Common myeloid progenitor, CD34-positive (primary cell): ENCODE results near the gene CUX1.

Experiments
- CTCF ChIA-PET: fragments of 350-600 bp; sonication (Branson Sonifier 250); formaldehyde crosslinking; loops from one replicate; lab custom pipeline; 2021; ENCODE audit warnings: antibody characterized with exemption; lab: Charles Lee
- POLR2A ChIA-PET: fragments of 350-600 bp; sonication (Branson Sonifier 250); formaldehyde crosslinking; loops from one replicate; lab custom pipeline; 2021; ENCODE audit warnings: antibody characterized with exemption; lab: Charles Lee
- DNase-seq, 3 donors: peaks; one replicate each; pipeline versions ENCODE4 v3.0.0 to v3.0.0-alpha.2; 2013
- H3K27ac ChIP-seq, 2 experiments: 1 replicate in 1 of 2; 2 replicates in 1 of 2; pipeline ENCODE4 v1.7.0; 2013; ENCODE audit warnings: inconsistent platforms in 2 of 2, low read length in 2 of 2, mild to moderate bottlenecking in 2 of 2, low read depth in 1 of 2, moderate library complexity in 1 of 2; ENCODE audit not compliant: severe bottlenecking in 2 of 2, insufficient read depth in 1 of 2, poor library complexity in 1 of 2
- H3K27me3 ChIP-seq, 5 experiments: replicated peaks in 2 of 5; 1 replicate in 3 of 5; 2 replicates in 2 of 5; pipeline versions ENCODE4 v1.6.1 to v1.7.0; 2013; ENCODE audit warnings: low read length in 4 of 5, mild to moderate bottlenecking in 2 of 5, moderate library complexity in 2 of 5, inconsistent platforms in 1 of 5; ENCODE audit not compliant: insufficient read depth in 5 of 5, control insufficient read depth in 4 of 5
- H3K36me3 ChIP-seq, 4 experiments: 1 replicate in 2 of 4; 2 replicates in 2 of 4; pipeline versions ENCODE4 v1.6.1 to v1.7.0; 2013; ENCODE audit warnings: low read length in 3 of 4, control low read depth in 1 of 4, mild to moderate bottlenecking in 1 of 4; ENCODE audit not compliant: control insufficient read depth in 4 of 4, insufficient read depth in 4 of 4
- H3K4me1 ChIP-seq, 4 experiments: 1 replicate in 3 of 4; 2 replicates in 1 of 4; pipeline versions ENCODE4 v1.6.1 to v1.7.1; 2013; ENCODE audit warnings: low read length in 3 of 4, mild to moderate bottlenecking in 3 of 4, control low read depth in 1 of 4, inconsistent platforms in 1 of 4, moderate library complexity in 1 of 4; ENCODE audit not compliant: control insufficient read depth in 4 of 4, insufficient read depth in 4 of 4; ENCODE audit errors: control extremely low read depth in 1 of 4
- H3K4me3 ChIP-seq, 7 experiments: 1 replicate in 4 of 7; 2 replicates in 3 of 7; pipeline versions ENCODE4 v1.5.1 to v1.7.0; 2013; ENCODE audit warnings: mild to moderate bottlenecking in 7 of 7, low read length in 6 of 7, moderate library complexity in 6 of 7, inconsistent platforms in 2 of 7, low read depth in 2 of 7, control low read depth in 1 of 7; ENCODE audit not compliant: insufficient read depth in 4 of 7, control insufficient read depth in 1 of 7; ENCODE audit errors: extremely low read depth in 1 of 7
- H3K9me3 ChIP-seq, 5 experiments: 1 replicate in 4 of 5; 2 replicates in 1 of 5; pipeline versions ENCODE4 v1.6.1 to v1.7.1; 2013; ENCODE audit warnings: low read length in 4 of 5, mild to moderate bottlenecking in 2 of 5, inconsistent platforms in 1 of 5, low read depth in 1 of 5, moderate library complexity in 1 of 5; ENCODE audit not compliant: control insufficient read depth in 4 of 5, insufficient read depth in 2 of 5; ENCODE audit errors: control extremely low read depth in 1 of 5
- WGBS: methylation state at CpG from one replicate; pipeline ENCODE4 v1.1.5; 2013; ENCODE audit not compliant: insufficient coverage; 5-methylcytosine and 5-hydroxymethylcytosine counted together

CUX1 gene

GRCh38 chr7:101952355-101953247, 135.2 kb downstream of the CUX1 start:
- ChIA-PET CTCF (interaction anchor here (1.0 kb wide), 1 partner anchor 24 kb away, joined by 3 read pairs; no protein-coding TSS in a partner anchor), POLR2A (no interaction called here)

DNA sequence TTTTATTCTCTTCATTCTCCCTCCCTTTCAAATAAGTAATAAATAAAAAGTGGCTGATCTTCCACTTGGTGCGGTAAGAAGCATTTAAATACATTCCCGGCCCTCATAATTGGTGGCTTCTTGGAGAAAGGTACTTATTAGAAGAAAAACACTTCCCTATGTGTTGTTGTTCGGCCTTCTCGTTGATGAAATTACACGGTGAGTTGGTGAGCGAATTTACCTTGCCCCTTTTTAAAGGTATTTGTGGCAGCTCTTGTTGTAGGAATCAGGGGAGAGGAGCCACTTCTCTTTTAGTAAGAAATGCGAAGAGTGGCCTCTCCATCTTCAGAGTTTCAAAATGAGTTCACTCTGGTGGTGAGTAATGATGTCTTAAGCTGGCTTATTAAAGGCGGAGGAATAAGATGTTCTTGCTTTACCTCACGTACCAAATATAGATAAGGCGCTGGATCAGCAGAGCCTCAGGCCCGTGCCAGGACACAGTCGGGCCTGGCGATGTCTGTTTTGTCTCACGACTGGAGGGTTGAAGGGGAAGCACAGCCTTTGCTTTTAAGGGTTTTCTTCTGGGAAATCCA, 135.9 kb downstream of the CUX1 start:
- DNase-seq: peak in 2 of 3 donors; percentile 33 to 43
- Histone ChIP-seq H3K4me3 (peak overlapping the region in 2 of 7 experiments; percentile 27 to 34), H3K36me3 (peaks cover 0 to 6% (median 0%) of the 10 kb centered on the region in 4 experiments), H3K27me3 (no peaks in the 10 kb centered on the region), H3K9me3 (no peaks in the 10 kb centered on the region), H3K27ac (peak overlapping the region in 1 of 2 experiments; percentile 39), H3K4me1 (peaks cover 0 to 44% (median 35%) of the 10 kb centered on the region in 4 experiments)
- ChIA-PET POLR2A (no interaction called here), CTCF (interaction anchor here (1.0 kb wide), 1 partner anchor 23 kb away, joined by 3 read pairs; no protein-coding TSS in a partner anchor)
- 61% methylated on average over 12 of the region's 14 CpGs for WGBS

More at GRCh38 chr7:101952355-101953247, 135.2 kb downstream of the CUX1 start:
- 80% methylated on average over 26 of the region's 29 CpGs for WGBS
- DNase-seq: peak; percentile 58 to 73 (median 67)
- Histone ChIP-seq H3K4me1 (peaks cover 2 to 46% (median 36%) of the 10 kb centered on the region in 4 experiments), H3K36me3 (peaks cover 0 to 6% (median 0%) of the 10 kb centered on the region in 4 experiments), H3K9me3 (no peaks in the 10 kb centered on the region), H3K4me3 (peak overlapping the region in 2 of 7 experiments; percentile 19 to 34), H3K27ac (peak overlapping the region in 1 of 2 experiments; percentile 39), H3K27me3 (no peaks in the 10 kb centered on the region)

DNA sequence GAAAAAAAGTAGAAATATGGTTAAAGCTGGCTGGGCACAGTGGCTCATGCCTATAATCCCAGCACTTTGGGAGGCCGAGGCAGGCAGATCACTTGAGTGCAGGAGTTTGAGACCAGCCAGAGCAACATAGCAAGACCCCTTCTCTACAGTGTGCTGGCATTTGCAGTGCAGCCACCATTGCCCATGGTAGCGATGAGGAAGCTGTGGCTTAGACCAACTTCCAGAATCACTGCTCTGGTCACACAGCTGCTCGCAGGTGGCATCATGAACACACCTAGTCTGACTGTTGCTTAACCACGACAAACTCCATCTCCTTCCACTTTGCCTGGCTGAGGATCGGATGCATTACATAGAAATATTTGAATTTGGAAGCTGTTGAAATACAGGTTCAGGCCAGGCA, 137.1 kb downstream of the CUX1 start:
- Histone ChIP-seq H3K27ac (no peak overlapping the region), H3K36me3 (peaks cover 0 to 6% (median 0%) of the 10 kb centered on the region in 4 experiments), H3K4me1 (peaks cover 0 to 43% (median 35%) of the 10 kb centered on the region in 4 experiments), H3K9me3 (no peaks in the 10 kb centered on the region), H3K27me3 (no peaks in the 10 kb centered on the region), H3K4me3 (no peak overlapping the region)
- POLR2A ChIA-PET: no interaction called here
- WGBS: 75% methylated on average over 5 of the region's 5 CpGs
- DNase-seq: peak in 2 of 3 donors; percentile 60 to 69
- CTCF ChIA-PET: no interaction called here

- H3K4me1 ChIP-seq: peaks cover 0 to 39% (median 35%) of the 10 kb centered on the region in 4 experiments
- peaks cover 0 to 3% (median 2%) of the 10 kb centered on the region in 4 experiments for H3K36me3 ChIP-seq
- DNase-seq: no peak
- 100% methylated on average over 4 of the region's 12 CpGs for WGBS
- no peaks in the 10 kb centered on the region for H3K9me3 ChIP-seq
- ChIA-PET CTCF (interaction anchor here (1.4 kb wide), 1 partner anchor 12 kb away, joined by 3 read pairs; no protein-coding TSS in a partner anchor), POLR2A (no interaction called here)
- H3K4me3 ChIP-seq: no peak overlapping the region
- H3K27ac ChIP-seq: no peak overlapping the region
- no peaks in the 10 kb centered on the region for H3K27me3 ChIP-seq
Measured at GRCh38 chr7:101956130-101956529, 138.7 kb downstream of the CUX1 start.

DNA sequence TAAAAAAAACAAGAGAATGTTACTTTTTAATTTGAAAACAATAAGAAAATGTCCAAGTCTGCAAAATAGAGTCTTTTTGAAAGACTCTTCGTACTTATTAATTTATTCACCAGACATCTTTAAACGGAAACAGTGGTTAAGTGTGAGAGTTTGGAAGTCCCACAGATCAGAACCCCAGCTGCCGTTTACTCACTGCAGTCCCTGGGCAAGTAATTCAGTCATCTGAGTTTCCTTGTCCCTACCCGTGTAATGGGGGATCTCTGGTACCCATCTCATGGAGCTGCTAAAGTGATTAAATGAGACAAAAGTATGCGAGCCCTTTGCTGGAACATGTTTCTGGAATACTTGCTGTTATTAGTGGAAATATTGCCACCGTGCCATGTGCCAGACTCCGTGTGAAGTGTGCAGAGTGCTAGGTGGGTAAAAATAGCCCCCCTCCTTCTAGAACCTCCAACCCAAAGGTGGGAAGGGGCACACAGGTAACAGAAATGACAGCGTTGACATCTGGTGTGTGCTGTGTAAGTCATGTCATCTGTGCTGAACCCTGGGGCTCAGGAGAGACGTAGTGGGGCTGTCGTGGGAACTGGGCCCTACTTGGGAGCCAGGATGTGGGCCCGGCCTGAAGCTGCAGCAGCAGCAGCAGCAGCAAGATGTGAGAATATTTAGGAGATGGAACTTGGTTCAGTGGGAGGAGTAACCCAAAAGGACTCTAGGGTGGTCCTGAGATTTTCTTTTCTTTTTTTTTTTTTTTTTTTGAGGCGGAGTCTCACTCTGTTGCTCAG, 140.5 kb downstream of the CUX1 start:
- DNase-seq: peak in 2 of 3 donors; percentile 38 to 57
- peaks cover 0 to 34% (median 28%) of the 10 kb centered on the region in 4 experiments for H3K4me1 ChIP-seq
- POLR2A ChIA-PET: interaction anchor here (0.7 kb wide), 1 partner anchor 141 kb away, joined by 3 read pairs; the partner anchor contains the start of gene CUX1
- H3K36me3 ChIP-seq: peaks cover 0 to 3% (median 1%) of the 10 kb centered on the region in 4 experiments
- no peaks in the 10 kb centered on the region for H3K27me3 ChIP-seq
- no peaks in the 10 kb centered on the region for H3K9me3 ChIP-seq
- no peak overlapping the region for H3K4me3 ChIP-seq
- WGBS: 93% methylated on average over 5 of the region's 12 CpGs
- CTCF ChIA-PET: interaction anchor here (1.4 kb wide), 1 partner anchor 13 kb away, joined by 3 read pairs; no protein-coding TSS in a partner anchor
- H3K27ac ChIP-seq: no peak overlapping the region

- DNase-seq: no peak
- Histone ChIP-seq H3K4me3 (no peak overlapping the region), H3K27ac (no peak overlapping the region), H3K4me1 (peaks cover 0 to 19% (median 15%) of the 10 kb centered on the region in 4 experiments), H3K36me3 (peaks cover 0 to 7% (median 1%) of the 10 kb centered on the region in 4 experiments), H3K9me3 (no peaks in the 10 kb centered on the region), H3K27me3 (no peaks in the 10 kb centered on the region)
- ChIA-PET CTCF (no interaction called here), POLR2A (no interaction called here)
- 92% methylated on average over 3 of the region's 9 CpGs for WGBS
Measured at GRCh38 chr7:101959342-101959741, 141.9 kb downstream of the CUX1 start.
